ENCODE measurements around the gene TAL1.

GRCh38 chr1:47235241-47235681 lies 3.2 kb upstream of the TAL1 start:
- TF ChIP-seq CTCF (IDR thresholded peaks at IDR 0.05; ENCODE audit: low read depth, low read length) (no peak), POLR2A (IDR thresholded peaks at IDR 0.05; ENCODE audit: extremely low read depth, insufficient read length) (no peak), MYC (IDR thresholded peaks at IDR 0.05; ENCODE audit: low read depth, low read length) (no peak), MAX (IDR thresholded peaks at IDR 0.05; ENCODE audit: low read depth, low read length) (no peak)
